Fibroblast of skin of right biceps (primary cell): ENCODE data around the gene PTPRJ.

ENCODE experiments used
- DNase-seq: peaks from one replicate; pipeline ENCODE4 v3.0.0-alpha.2; 2013

PTPRJ gene

DNA sequence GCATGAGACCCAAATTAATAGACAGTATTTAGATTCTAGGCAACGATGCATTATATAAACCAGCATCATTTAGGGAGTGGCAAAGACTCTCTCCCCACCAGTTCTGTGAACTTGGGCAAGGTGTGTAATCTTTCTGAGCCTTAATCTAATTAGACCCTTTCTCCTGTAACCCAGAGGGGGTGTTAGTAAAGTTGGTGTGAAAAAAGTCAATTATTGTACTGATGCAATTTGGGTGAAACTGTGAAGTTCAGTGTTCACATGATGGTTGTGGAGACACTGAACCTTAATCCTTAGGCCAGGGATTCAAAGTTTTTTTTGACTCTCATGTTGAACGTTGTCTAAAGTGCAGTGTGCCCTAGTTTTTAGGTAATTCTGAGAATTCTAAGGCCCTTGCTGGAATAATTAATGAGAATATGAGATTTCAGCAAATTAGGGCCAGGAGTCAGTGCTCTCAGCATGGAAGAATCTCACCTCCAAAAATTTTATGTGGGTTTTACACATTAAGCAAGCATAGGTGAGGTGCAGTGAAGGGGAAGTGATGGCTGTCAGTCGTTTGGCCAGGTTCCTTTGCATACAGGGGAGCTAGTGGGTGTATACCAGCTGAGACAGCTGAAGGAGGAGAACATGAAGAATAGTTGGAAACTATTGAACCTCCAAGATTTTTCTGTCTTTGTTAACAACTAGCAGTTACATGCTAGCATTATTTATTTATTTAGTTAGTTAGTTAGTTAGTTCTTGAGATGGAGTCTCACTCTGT lies 94.2 kb downstream of the PTPRJ start:
- DNase-seq, result no peak

DNA sequence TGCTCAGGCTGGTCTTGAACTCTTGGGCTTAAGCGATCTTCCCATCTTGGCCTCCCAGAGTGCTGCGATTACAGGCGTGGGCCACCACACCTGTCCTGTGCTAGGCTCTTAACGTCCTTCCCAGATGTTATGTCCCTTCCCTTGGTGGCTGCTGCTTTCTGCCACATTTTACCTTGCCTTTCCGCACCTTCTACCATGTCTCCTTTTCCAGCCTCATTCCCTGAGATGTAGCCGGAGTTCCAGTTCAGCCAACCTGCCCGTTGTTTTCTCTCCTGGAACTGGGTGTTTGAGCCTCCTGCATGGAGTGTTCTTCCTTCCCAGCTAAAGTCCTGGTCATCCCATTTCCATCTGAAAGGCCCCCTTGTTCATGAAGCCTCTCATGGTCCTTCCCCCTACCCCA lies 95.3 kb downstream of the PTPRJ start:
- DNase-seq, result no peak

DNA sequence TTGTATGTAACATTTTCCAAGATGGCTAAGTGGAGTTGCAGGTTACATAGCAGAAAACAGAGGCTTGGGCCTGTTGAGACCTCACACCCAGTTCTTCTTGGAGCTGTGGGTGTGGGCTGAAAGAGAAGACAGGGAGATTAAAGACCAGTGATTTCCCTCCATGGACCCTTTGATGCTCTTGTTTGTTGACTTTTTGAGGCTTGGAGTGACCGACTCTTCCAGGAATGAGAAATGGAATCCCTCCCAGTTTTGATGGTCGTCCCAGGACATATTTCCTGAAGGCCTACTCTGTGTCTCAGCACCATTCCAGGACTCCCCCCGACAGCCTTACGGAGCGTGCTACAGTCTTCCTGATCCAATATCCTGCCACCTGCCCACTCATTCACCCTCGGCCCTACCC lies 96.9 kb downstream of the PTPRJ start:
- DNase-seq, result peak; percentile 32

DNA sequence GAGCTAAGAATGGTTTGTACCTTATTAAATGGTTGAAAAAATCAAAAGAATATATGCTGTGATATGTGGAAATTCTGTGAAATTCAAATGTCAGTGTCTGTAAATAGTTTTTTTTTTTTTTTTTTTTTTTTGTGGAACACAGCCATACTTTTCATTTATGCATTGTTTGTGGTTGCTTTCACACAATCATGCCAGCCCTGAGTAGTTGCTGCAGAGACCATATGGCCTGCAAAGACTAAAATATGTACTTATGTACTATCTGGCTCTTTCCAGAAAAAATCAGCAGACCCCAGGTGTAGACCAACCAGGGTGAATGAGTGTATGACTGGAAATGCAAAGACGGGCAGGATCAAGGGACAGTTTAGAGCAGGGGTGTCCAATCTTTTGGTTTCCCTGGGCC lies 98.3 kb downstream of the PTPRJ start:
- DNase-seq, result no peak

DNA sequence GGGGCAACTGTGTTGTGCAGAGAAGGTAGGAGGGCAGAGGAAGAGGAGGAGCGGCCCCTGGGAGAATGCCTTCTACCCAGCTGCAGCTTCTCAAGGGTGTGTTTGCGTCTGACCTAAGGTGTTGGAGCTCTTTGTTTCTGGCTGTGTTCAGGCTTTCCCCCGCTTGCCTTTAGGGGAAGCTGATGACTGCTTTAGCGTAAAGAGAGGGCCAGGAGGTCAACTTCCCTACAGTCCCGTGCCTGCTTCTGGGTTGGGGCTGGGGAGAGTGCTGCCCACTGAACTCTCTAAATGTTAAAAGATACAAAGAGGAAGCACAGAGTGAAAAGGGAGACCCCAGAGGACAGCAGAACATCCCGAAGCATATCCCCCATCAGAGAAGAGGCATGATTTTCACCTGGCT lies 99.2 kb downstream of the PTPRJ start:
- no peak for DNase-seq

DNA sequence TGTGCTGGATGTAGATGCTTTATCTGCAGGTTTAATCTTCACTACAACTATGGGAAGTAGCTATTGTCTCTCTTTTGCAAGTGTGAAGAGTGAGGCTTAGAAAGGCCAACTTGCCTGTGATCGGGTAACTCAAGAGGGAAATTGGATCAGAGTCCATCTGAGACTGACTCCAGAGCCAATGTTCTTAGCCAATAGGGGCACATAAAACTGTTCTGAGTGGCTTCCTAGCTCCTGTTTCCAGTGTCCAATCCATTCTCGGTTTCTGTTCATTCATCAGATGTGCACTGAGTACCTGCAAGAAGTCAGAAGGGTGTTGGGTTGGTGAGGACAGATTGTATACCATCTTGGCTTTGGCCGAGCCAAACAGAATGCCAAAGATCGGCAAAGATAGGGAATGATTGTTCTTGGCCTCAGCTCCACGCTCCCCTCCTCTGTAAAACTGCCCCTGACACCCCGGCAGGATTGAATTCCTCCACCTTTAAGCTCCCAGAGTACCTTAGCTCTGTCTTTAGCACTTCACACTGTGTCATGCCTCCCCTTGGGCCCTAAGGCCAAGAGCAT lies 100.0 kb downstream of the PTPRJ start:
- DNase-seq, result no peak

DNA sequence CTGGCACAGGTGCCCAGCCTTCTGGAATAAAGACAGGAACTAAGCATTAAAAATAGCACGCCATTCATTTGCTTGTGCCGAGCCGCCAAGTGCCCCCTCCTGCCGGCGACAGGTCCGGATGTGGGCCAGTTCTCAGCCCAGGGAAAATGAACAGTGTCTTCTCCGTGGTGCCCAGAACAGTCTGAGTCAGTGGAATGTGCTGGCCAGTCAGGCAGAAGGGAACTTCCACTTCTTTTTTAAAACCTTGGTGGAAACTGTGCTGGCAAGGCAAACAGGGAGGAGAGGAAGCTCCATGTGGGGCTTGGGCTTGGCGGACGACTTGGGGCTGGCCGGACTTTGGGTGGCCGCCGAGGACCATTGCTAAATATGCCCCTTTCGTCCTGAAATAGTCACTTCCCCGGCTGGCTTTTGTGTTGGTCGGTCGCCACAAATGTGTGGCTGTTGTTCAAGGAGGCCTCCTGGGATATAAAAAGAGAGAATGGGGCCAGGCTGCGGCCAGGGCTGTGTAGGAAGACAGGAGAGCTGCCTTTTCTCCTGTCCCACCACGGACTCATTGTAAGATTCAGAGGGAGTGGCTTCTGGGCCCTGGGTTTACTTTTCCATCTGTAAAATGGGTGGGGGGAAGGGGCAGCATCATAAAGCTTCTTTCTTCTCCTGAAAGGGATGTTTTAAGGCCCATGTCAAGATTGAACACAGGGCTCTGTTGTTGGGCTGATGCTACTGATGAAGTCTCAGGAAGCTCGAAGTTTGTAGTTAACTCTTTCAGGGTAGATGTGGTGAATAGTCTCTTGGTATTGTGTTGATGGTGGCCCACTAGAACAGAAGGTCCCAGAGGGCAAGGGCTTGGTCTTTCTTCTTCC lies 101.0 kb downstream of the PTPRJ start:
- peak; percentile 45 for DNase-seq

DNA sequence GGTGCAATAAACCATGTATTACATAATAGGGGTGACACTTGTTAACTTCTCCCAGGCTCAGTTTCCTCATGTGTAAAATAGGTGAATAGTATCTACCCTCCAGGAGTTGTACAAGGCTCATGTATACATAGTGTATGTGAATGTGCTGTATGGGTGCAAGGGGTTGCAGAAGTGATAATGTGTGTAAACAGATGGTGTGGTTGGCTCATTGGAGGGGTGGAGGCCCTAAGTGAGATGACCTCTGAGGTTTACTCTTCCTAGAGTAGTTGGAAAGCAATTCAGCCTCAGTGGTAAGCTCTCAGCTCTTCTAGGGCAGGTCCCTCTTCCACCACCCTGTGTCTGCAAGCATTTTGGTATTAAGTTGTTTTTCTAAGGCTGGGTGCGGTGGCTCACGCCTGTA lies 102.4 kb downstream of the PTPRJ start:
- DNase-seq, result no peak

DNA sequence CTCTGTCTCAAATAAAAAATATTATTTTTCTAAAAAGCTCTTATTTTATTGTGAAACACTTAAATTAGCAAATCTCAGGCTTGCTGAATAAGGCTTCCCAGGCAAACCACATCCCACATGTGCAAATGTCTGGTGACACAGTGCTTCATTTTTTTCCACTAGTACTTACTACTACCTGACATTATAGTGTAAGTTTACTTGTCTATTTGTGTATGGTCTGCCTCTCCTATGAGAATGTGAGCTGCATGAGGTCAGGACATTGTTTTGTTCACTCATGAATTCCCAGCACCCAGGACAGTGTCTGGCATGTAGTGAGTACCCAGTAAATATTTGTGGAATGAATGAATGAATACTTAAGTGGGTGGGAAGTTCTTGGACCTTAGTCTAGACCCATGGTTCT lies 103.1 kb downstream of the PTPRJ start:
- no peak for DNase-seq

DNA sequence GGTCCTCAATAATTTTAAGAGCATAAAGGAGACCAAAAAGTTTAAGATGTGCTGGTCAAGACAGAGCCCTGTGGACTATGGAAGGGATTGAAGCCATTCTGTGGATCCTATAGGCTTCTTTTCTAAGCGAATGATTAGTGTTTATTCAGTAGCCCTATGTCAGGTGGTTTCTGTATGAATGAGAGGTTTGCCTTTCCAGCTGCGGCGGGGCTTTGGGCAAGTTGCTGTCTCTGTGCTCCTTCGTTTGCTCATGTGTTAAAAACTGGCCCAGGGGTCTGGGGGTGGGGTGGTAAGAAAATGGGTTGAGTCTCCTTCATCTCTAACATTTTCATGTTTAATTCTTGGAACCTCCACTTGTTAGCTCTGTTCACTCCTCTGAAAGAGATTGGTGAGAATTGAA lies 105.3 kb downstream of the PTPRJ start:
- DNase-seq, result no peak

DNA sequence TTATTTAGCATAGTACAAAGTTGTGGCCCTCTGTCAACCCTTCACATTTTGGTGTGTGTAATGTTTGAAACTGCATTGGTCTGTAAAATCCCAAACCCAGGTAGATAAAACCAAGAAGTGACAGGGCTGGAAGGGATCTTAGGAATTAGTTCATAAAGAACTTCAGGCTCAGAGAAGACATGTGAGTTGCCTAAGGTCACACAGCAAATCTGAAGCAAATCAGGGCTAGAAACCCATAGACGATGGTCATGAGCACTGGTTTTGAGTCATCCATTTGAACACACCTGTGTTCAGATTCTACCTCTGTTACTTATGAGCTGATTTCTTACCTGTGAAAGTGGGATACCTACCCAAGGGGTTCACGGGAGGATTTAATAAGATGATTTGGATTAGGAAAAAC lies 107.1 kb downstream of the PTPRJ start:
- no peak for DNase-seq

DNA sequence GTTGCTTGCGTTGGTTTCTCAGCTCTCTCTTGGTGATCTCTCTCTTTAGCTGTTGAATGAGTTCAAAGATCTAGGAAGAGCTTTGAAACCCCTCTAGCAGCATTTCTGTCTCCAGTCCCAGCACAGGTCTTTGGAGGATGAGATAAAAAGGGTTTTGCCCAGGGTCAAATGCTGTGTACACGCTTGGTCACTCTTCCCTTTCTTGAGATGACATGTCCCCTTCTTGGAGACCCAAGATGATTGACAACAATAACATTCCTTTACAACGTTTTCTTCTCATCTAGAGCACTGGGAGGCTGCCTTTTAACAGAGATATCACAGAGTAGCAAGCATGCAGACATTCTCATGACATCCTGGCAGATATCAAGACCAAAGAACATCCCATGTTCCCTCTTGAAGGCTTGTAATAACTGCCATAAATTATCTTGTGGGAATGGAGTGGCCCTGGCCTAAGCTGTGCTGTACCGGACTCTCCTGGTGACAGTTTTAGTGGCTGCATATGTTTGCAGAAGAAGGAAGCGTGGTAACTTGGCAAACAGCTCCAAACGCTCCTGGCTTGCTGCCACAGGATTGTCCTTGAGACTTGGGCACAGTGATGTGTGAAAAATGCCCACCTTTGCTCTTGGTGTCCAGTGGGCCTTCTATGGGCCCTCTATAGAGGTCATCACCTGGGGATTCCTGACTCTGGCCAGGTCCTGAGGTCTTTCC lies 107.8 kb downstream of the PTPRJ start:
- no peak for DNase-seq

DNA sequence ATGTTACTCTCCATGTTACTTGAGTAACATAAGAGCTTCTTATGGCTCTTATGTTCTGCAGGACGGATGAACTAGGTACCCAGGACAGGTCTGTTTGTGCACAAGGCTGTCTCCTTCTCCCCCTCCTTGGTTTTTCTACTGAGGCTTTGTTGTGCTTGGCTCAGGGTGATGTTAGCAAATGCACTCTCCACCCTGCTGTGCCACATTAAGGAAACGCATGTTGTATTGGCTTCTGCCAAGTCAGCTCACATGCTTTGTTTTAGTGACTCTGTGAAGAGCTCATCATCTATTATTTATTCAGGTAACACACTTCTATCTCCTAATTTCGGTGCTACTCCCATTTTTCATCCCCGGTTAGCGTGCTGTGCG lies 108.3 kb downstream of the PTPRJ start:
- DNase-seq, result no peak

DNA sequence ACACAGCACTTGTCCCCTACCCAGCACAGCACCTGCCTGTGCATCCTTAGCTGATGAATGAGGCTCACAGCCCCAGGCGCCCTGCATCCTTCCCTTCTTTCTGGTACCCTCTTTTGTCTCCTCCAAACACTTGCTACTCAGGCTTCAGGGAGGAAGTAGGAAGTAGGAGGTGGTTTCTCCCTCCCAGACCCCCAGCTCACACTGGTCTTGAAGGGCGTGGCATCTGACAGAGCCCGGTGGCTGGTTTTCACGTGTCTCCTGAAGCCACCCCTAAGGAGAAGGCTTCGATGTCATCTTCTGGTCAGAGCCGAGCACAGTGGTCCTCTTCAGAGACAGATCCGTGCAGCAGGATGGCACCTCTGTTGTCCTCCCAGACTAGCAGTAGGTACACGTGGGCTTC lies 109.8 kb downstream of the PTPRJ start:
- no peak for DNase-seq

DNA sequence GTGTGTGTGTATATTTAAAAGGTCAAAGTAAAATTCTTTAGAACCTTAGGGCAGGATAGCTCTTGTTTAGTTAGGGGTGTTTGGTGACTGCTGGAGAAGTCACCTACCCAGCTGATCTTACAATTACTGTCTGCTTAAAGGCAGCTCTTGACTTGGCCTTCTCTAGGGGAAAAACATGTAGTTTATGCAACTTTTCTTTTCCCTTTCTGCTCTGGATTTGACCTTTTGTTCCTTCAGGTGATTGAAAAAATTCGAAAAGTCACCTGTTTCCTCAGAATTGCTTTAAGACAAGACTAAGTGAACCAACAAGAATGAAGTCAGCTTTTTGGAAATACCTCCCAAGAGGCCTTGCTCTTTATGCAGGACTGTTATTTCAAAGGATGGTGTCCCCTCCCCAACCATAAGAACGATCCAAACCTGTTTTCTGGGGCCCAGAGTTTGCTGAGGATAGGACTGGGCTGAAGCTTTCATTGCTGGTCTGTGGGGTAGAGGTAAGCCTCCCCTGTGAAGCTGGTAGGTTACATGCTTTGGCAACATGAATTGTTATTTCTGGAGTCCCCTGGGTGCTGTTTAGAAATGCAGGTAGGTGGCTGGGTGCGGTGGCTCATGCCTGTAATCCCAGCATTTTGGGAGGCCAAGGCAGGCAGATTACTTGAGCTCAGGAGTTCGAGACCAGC lies 111.2 kb downstream of the PTPRJ start:
- no peak for DNase-seq

DNA sequence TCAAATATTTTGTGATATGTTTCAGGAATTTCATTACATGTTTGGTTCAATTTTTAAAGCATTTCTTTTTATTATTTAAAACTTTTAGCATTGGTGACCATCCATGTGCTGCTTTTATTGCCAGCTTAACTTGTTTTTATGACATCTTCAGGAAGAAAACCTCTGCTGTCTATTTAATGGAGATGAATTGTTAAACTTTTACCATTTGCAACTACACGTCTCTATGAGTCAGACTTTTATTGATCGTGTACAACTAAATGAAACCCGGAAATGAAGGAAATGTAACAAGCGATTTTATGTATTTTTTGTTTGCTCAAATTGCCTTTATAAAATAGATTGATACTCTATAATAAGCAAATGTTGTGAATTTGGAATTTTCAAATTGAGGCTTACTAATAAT lies 113.0 kb downstream of the PTPRJ start:
- DNase-seq, result no peak

DNA sequence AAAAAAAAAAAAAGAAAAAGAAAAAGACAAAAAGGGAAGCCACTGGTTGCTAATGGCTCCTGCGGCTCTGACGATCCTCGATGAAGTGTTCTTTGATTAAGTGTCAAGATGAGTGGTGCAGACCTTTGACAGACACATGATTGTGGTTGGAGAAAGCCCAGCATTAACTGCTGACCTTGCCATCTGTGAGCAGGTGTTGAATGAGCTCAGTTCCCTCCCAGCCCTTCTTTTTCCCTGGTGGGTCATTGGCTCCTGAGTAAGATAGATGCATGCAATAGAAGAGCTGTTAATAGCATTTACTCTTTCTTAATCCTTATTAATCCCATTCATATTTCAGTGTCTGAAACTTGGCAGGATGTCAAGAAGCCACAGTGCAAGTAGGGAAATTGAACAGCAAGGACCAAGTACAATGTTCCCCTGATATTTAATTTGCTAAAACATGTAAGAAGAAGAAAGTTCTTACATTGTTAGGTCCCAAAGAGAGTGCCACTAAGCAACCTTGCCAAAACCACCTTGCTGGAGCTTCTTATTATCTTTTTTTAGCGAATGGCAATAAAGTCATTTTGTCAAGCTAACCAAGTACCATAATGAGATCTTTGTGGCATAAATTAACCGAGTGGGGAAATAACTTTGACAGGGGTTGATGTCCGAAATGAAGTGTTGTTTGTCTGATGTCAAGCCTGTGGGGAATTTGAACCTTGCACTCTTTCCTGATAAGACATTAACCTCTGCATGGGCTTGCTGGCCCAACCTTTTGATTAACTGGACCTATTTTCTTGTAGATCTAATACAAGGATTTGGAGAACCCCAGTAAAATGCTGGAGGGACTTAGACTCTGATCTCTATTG lies 113.7 kb downstream of the PTPRJ start:
- DNase-seq, result peak; percentile 40

DNA sequence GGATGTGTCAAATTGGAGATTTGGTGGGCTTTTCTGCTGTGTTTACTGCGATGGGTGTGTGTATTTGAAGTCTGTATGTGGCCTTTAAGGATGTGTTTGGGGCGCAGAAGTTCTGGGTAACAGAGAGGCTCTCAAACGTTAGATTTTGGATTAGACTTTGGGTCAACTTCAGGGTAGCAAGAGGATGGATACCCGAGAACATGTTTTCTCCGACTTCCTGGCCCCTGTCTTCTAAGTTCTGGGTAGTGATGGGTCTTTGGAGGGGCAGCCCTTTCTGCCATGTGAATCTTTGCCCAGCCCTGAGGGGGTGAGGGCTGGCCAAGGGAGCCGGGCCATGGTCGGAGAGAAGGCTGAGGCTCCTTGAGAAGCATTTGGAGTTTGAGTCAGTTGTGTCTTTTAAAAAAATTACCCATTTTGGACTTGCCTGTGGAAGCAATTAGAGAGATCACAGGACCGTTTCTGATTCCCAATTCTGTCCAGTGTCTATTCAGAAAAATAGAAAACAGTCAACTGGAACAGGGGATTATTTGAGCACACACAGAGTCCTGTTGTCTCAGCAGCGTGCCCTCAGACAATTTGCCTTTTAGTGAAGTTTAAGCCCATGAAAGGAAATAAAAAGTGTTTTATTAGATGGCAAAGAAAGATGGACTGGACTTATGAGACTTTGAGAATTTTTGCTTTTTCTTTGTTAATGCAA lies 114.4 kb downstream of the PTPRJ start:
- no peak for DNase-seq

DNA sequence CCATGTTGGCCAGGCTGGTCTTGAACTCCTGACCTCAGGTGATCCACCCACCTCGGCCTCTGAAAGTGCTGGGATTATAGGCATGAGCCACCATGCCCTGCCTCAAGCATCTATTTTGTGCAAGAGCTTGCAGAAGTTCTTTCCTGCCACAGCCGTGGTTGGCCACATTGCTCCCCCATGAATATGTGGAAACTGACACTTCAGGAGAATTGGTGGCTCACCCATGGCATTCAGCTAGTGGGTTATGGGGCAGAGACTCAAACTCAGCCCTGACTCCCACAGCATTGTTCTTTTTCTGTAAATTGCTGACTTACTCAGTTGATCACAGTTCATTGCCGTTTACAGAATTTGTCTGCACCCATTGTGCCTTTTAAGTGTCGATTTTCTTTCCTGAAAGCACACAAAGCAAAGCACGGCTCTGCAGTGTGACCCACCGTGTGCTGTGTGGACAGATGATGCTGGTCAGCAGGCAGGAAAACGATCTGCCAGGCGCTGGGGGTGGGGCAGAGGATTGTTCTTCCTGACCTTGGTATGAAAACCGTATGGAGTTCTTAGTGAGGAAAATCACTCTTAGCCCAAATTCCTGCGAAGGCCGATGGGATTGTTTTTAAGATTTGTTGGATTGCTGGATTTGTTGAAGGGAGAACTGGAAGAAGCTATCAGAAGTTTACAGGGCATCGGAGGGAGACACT lies 115.6 kb downstream of the PTPRJ start:
- DNase-seq, result no peak
